ENCODE measurements around the gene RAB11B. TPM values are rescaled to one million over a fixed set of nuclear protein-coding genes. Genes with fewer than 3 reads are reported as not detected.

The RAB11B gene
- polyA plus RNA-seq, 1 donor from 2014 or later: 71.1 TPM

DNA sequence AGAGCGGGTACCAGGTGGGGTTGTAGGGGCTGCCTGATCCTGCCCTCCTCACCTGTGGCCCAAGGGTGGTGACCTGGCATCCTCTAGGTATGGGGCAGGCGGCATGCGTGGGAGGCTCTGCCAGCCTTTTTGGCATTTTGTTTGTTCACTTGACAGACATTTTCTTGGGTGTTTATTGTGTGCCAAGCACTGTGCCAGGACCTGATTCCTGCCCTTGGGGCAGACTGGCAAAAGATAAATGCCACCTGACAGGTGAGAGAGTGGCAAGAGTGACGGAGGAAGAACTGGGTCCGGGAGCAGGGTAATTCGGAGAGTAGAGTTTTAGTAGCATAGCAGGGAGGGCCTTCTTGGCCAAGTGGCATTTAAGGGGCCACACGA, 6.0 kb downstream of the RAB11B start:
- Histone ChIP-seq H4K20me1 (ENCODE audit: insufficient read depth) (peaks cover 37% of the 10 kb centered on the region), H3K79me2 (replicated peaks; ENCODE audit: insufficient read depth, low read length) (peaks cover 55% of the 10 kb centered on the region), H3K9me2 (ENCODE audit: insufficient read depth, low read length) (no peaks in the 10 kb centered on the region), H3F3A (ENCODE audit: insufficient read depth, low read length, poor library complexity, severe bottlenecking) (no peaks in the 10 kb centered on the region), H3K27me3 (ENCODE audit: insufficient read depth, low read depth, low read length) (no peaks in the 10 kb centered on the region), H3K4me2 (ENCODE audit: low read length) (no peak overlapping the region), H2AFZ (ENCODE audit: low read depth, low read length) (no peak overlapping the region), H3K9me3 (ENCODE audit: low read length) (no peaks in the 10 kb centered on the region), H3K4me3 (ENCODE audit: low read length) (no peak overlapping the region), H3K27ac (ENCODE audit: low read length) (no peak overlapping the region), H3K9ac (ENCODE audit: low read length) (no peak overlapping the region), H3K36me3 (ENCODE audit: insufficient read depth, low read length) (no peaks in the 10 kb centered on the region)
- TF ChIP-seq RAD21 (conservative IDR thresholded peaks at IDR 0.05) (no peak), MXI1 (conservative IDR thresholded peaks at IDR 0.05; ENCODE audit: poor library complexity, severe bottlenecking) (no peak), TAF1 (IDR thresholded peaks at IDR 0.05; ENCODE audit: low read depth) (no peak), EZH2 (IDR thresholded peaks at IDR 0.05; ENCODE audit: borderline replicate concordance, insufficient read depth, low read length, poor library complexity, severe bottlenecking) (no peak), POLR2AphosphoS5 (IDR thresholded peaks at IDR 0.05) (no peak), EP300 (conservative IDR thresholded peaks at IDR 0.05; ENCODE audit: poor library complexity, severe bottlenecking) (no peak), CTCF (IDR thresholded peaks at IDR 0.05; ENCODE audit: poor library complexity, severe bottlenecking) (no peak)
- TF ChIP-seq, protein P1, sequence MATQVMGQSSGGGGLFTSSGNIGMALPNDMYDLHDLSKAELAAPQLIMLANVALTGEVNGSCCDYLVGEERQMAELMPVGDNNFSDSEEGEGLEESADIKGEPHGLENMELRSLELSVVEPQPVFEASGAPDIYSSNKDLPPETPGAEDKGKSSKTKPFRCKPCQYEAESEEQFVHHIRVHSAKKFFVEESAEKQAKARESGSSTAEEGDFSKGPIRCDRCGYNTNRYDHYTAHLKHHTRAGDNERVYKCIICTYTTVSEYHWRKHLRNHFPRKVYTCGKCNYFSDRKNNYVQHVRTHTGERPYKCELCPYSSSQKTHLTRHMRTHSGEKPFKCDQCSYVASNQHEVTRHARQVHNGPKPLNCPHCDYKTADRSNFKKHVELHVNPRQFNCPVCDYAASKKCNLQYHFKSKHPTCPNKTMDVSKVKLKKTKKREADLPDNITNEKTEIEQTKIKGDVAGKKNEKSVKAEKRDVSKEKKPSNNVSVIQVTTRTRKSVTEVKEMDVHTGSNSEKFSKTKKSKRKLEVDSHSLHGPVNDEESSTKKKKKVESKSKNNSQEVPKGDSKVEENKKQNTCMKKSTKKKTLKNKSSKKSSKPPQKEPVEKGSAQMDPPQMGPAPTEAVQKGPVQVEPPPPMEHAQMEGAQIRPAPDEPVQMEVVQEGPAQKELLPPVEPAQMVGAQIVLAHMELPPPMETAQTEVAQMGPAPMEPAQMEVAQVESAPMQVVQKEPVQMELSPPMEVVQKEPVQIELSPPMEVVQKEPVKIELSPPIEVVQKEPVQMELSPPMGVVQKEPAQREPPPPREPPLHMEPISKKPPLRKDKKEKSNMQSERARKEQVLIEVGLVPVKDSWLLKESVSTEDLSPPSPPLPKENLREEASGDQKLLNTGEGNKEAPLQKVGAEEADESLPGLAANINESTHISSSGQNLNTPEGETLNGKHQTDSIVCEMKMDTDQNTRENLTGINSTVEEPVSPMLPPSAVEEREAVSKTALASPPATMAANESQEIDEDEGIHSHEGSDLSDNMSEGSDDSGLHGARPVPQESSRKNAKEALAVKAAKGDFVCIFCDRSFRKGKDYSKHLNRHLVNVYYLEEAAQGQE (IDR thresholded peaks at IDR 0.05; ENCODE audit: borderline replicate concordance): no peak

- H3K4me2 ChIP-seq (ENCODE audit: low read length): no peak overlapping the region
- H3K9me2 ChIP-seq (ENCODE audit: insufficient read depth, low read length): no peaks in the 10 kb centered on the region
- peaks cover 32% of the 10 kb centered on the region for H4K20me1 ChIP-seq (ENCODE audit: insufficient read depth)
- H3K27ac ChIP-seq (ENCODE audit: low read length): no peak overlapping the region
- H3K79me2 ChIP-seq (replicated peaks; ENCODE audit: insufficient read depth, low read length): peaks cover 49% of the 10 kb centered on the region
- no peak overlapping the region for H3K4me3 ChIP-seq (ENCODE audit: low read length)
- H3K9ac ChIP-seq (ENCODE audit: low read length): no peak overlapping the region
- H2AFZ ChIP-seq (ENCODE audit: low read depth, low read length): no peak overlapping the region
- no peaks in the 10 kb centered on the region for H3F3A ChIP-seq (ENCODE audit: insufficient read depth, low read length, poor library complexity, severe bottlenecking)
- no peak for TF ChIP-seq EP300 (conservative IDR thresholded peaks at IDR 0.05; ENCODE audit: poor library complexity, severe bottlenecking)
- no peak for TF ChIP-seq POLR2AphosphoS5 (IDR thresholded peaks at IDR 0.05)
- no peak for TF ChIP-seq MXI1 (conservative IDR thresholded peaks at IDR 0.05; ENCODE audit: poor library complexity, severe bottlenecking)
- no peak for TF ChIP-seq TAF1 (IDR thresholded peaks at IDR 0.05; ENCODE audit: low read depth)
- TF ChIP-seq SMC3 (conservative IDR thresholded peaks at IDR 0.05; ENCODE audit: poor library complexity): no peak
- TF ChIP-seq CTCF (IDR thresholded peaks at IDR 0.05; ENCODE audit: poor library complexity, severe bottlenecking): no peak
- no peak for TF ChIP-seq EZH2 (IDR thresholded peaks at IDR 0.05; ENCODE audit: borderline replicate concordance, insufficient read depth, low read length, poor library complexity, severe bottlenecking)
- TF ChIP-seq, protein P1 (IDR thresholded peaks at IDR 0.05; ENCODE audit: borderline replicate concordance): no peak
- TF ChIP-seq RAD21 (conservative IDR thresholded peaks at IDR 0.05): no peak
- H3K9me3 ChIP-seq (ENCODE audit: low read length): no peaks in the 10 kb centered on the region
- H3K27me3 ChIP-seq (ENCODE audit: insufficient read depth, low read depth, low read length): no peaks in the 10 kb centered on the region
- no peaks in the 10 kb centered on the region for H3K36me3 ChIP-seq (ENCODE audit: insufficient read depth, low read length)
Observed at GRCh38 chr19:8396563-8397203, 6.5 kb downstream of the RAB11B start.

Data from neural cell (in vitro differentiated cells).